8988T (cell line): ENCODE results near the gene IL1A.

Experiments used
- DNase-seq: peaks from one replicate; pipeline ENCODE4 v3.0.0; 2011

The IL1A gene

DNA sequence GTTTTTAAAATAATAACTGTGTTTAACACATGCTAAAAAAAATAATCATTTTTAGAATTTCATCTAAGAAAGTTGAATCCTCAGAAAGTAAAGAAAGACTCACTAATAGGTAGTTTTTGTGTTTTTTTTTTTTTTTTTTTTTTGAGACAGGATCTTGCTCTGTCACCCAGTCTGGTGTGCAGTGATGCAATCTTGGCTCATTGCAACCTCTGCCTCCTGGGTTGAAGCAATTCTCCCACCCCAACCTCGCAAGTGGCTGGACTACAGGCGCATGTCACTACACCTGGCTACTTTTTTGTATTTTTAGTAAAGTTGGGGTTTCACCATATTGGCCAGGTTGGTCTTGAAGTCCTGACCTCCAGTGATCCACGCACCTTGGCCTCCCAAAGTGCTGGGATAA is 27.0 kb downstream of the IL1A start:
- no peak for DNase-seq

DNA sequence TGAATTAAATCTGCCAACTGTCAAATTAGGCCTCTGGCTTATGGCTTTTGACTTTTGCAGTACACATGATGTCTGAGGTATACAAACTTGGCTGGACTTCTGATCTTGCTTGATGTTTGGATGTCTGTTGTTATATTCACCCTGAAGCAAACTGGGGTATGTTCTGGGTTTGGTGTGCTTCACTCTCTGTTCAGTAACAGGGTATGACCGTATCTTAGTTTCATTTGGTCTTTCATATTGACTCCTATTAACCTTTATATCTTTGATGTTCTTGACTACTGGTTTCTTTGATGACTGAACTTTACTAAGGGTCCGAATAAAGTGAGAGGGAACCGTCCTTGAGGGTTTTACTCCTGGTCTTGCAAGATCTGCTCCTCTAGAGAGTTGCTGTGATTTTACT is 28.1 kb downstream of the IL1A start:
- DNase-seq, result no peak

DNA sequence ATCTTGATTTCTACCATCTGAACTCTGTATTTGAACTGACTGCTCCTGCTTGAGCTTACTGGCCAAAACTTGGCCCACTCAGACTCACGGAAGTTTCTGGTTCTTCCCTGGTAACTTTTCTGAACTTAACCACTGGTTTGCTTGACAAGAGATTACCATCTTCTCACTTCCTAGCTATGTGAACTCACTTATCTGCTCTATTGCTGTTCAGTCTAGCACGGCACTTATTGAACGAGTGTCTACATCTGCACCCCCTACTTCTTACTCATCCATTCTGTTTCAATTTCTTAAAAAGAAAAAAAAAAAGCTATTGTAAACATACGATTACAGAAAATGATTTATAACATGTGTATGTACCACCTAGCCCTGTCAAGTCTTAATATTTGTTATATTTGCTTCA is 28.8 kb downstream of the IL1A start:
- DNase-seq, result no peak

GRCh38 chr2:112754564-112754963 is 29.7 kb downstream of the IL1A start:
- DNase-seq, result no peak

DNA sequence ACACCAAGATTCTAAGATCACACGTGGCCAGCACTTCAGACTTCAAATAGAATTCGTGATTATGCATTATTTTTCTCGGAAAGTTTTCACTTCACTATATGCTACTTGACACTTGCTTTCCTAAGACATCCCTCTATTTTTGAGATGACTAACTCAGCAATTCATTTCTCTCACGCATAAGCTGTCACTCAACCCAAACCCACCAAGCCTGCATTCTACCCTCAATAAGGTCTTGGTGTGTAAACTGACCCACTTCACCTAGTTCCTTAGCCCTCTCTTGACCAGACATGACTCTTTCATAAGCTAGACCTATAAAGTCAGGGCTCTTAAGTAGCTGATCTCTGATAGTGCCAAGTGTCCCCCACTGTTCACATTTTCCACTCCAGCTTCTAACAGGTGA is 31.6 kb downstream of the IL1A start:
- no peak for DNase-seq

GRCh38 chr2:112751451-112752197 is 32.7 kb downstream of the IL1A start:
- no peak for DNase-seq

DNA sequence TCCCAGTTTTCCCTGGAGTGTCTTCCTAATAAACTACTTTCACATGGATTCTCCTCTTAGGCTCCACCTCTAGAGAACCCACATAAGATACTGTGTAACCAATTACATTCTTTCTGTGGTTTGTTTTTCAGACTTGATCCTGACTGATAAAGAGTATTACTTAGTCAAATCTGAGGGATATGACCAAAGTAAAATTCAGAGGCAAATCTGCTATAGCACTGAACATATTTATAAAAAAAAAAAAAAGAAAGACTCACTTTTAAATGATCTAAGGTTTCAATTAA is 33.8 kb downstream of the IL1A start:
- DNase-seq, result no peak

DNA sequence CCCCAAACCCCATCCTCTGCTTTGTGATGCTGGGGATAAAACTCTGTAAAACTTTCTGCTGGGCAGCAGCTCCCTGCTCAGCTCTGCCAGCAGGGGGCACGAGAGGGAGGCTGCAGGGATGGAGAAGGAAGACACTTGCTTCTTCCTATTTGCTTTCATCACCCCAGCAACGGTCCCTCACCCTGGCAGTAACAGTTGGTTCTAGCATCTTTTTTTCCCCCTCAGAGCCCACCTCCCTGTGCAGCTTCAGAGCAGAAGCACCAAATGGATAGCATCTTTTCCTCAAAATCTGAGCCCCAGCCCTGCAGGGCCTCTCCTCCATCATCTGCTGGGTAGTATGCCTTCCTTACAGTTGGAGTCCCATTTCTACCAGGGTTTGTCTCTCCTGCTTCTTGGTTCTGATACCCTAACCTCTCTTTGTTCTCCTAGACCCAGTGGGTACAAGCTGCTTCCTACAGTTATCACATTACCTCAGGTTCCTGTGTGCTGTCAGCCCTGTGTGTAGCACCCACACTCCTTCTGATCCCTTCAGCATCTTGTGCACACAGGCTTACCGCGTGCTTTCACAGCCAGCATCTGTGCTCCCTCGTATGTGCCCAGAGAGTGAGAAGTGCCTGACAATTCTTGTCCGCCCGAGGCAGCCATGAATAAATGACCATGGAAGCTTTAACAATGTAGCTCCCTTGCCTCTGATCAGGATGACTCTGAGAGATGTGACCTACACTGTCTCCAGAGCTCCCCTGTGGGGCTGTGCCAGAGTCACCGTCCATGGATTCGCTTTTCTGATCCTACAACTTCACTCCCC is 34.3 kb downstream of the IL1A start:
- DNase-seq, result no peak

- no peak for DNase-seq
Observed at GRCh38 chr2:112740527-112740926, 43.8 kb downstream of the IL1A start.

DNA sequence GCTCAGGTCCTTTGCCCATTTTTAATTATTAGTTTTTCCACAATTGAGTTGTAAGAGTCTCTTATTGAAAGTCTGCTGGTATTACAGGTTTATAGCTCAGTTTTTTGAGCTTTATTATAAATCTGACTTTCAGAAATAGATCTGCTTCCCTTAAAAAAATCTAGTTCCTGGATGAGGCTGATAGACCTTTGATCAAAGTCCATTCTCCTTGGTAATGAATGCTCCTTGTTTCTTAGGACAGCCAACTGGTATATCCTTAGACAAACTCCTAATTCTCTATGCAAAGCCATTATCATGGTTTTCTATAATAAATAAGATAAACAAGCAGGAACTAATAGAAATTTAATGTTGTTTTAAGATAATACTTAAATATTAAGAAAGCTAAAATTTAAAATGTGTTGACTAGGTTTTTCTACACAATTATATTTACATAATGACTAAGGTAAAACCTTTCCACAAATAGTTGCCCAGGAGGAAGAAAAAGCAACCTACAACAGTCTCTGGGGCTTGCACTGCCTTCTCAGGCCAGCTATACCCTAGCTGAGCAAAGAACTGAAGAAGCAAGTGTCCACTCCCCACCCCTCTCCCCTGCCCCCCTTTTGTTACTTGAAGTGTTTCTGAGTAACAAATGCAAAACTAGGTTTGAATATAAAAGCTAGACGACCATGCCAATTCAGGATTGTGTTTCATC is 46.6 kb downstream of the IL1A start:
- DNase-seq, result no peak

DNA sequence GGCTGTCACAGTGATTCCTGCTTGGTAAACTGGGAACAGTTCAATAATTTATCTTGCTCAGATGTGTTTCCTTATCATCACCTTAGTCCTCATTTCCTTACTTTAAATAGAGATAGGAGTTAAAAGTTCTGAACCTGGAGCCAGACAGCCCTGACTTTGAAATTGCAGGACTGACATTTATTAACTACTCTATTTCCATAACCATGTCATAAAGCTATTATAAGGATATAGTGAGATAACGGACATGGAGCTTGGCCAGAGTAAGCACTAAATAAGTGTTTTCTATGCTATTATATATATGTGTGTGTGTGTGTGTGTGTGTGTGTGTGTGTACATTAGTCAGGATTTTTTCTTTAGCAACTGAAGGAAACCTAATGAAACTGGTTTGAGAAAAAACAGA is 50.4 kb downstream of the IL1A start:
- DNase-seq, result no peak

DNA sequence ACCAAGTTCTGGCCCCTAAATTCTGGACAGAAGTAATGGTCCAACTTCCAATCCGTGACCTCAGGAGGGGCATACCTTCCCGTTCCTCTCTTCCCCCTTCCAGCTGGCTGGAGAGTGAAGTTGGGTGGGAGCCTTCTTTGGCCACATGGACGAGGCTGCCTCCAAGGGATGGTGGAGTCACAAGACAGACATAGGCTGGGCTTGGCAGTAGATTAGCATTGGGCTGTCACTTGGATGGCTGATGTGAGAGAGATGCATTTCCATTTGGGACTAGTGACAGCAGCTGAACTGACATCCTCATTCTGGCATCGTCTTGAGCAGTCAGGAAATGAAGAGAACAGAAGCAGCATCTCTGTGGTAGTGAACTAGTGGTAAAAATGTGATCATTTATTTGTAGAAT is 50.8 kb downstream of the IL1A start:
- DNase-seq, result no peak

- DNase-seq, result no peak
Observed at GRCh38 chr2:112731479-112731878, 52.8 kb downstream of the IL1A start.

- no peak for DNase-seq
Observed at GRCh38 chr2:112730791-112731190, 53.5 kb downstream of the IL1A start.

GRCh38 chr2:112730216-112730615 is 54.1 kb downstream of the IL1A start:
- no peak for DNase-seq

- DNase-seq, result no peak
Observed at GRCh38 chr2:112728378-112729175, 55.7 kb downstream of the IL1A start.

DNA sequence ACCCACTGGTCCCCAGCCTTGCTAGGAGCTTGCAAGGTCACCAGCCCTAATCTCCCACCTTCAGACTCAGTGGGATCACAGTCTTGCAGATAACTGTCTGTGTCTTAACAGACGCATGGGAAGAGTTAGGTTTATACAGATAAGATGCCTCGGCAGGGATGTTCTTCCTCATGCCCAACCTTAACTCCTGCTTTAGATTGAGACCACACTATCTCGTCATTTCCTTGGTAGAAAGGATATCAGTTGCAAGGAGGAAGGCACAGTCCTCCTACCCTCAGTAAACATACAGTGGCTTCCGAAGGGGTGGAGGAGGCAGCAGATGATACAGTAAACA is 56.3 kb downstream of the IL1A start:
- no peak for DNase-seq

DNA sequence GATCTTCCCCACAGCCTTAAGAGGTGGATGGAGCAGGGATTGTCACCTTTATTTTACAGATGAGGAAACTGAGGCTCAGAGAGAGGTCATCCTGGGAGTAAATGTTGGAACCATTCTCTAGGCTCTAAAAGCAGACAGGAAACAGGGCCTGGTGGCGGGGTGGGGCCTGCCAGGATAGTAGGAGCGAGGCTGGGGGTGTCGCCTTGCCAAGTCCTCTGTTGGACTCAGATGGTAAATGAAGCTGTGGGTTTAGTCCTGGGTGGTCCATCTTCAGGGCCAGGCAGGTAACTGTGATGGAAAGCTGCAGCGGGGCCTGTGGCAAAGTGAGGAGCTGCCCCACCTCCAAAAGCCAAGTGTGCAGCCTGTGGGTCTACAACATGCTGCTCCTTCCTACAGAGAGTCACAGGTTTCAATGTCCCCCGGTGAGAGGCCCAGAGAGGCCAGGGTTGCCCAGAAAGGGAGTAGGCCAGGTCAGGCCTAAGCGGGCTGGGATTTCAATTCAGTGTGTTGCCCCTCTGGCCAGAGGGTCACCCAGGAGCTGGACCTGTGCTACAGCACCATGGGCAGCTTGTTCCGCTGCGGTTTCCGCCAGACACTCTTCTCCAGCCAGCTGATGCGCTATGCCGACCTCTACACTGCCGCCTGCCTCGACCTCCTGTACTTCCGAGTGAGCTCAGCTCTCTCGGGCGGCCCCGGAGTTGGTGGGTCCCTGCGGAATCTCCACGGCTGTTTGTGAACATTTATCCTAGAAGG is 56.8 kb downstream of the IL1A start:
- no peak for DNase-seq

DNA sequence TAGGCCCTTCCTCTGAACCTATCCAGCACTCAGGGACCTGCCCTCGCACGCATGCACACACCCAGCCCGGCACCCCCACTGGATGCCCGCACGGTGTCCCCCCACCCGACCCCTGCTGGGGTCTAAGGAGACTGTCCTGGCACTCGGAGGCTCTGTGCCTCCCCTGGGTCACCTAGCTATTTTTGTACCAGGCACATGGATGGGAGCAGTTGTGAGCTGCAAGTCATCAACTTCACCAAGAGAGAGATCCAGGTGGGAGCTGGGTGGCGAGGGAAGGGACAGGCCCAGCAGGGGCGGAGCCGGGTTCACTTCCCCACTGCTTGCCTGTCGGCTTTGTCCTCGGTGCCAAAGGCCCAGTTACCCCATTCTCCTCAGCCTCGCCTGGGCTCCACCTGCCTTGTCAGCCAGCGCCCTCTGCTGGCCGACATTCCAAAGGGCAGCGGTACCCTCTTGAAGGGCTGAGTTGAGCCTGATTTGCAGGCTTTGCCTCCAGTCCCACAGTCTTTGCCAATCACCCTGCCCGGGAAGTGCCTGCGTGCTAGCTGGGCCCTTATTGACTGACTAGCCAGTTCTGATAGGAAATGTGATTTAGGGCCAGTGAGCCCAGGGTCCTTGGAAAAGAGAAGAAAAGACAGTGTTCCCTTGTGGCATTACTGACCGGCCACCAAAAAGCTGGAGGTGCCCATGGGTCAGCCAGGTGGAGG is 57.7 kb downstream of the IL1A start:
- peak; percentile 87 for DNase-seq

DNA sequence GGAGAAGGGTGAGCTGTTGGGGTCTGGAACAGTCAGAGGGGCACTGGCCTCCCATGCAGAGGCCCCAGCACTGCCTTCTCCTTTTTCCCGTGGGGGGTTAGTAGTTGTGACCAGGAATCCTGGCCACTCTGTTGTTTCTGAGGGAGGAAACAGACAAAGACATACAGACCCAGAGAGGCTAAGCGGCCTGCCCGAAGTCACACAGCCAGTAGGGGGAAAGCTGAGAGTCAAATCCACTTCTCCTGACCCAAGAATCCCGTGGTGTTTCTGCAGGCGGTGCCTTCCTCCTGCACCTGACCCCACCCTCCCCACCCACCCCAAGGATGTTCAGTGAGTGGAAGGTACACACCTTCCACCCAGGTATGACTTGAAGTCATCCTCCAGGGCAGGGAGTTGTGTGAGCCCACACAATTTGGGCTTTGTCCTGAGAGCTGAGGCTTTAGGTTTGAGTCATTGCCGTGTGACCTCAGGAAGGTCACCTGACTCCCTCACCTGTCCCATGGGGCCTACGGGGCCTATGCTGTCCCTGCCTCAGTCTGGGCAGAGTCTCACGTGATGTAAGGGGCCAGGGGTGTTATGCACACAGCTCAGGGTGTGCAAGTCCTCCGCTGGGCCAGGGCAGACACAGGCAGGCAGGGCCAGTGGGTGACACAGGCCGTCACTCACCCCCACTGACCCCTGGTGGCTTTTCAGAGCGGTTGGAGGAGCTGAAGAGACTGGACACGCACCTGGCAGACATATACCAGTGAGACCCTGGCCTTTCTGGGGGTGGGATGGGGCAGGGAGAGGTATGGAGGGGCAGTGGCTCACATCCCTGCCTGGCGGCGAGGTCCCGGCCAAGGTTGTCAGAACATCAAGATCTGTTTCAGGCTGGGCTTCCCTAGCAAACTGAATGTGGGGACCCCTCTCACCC is 58.5 kb downstream of the IL1A start:
- DNase-seq, result no peak
